Right atrium auricular region (tissue), 2 donors: ENCODE data around the gene SERPINB12. TPM values are rescaled to one million over a fixed set of nuclear protein-coding genes. Genes with fewer than 3 reads are reported as not detected.

Experiments used
- DNase-seq: peaks from one replicate; pipeline ENCODE4 v3.0.0-alpha.2; 2019; ENCODE audit warnings: low spot score
- H3K27ac ChIP-seq, 2 donors: fragments of 200-600 bp; sonication (generic); 1 replicate in 1 of 2; 2 replicates in 1 of 2; pipeline ENCODE4 v1.5.1; 2016 to 2019
- H3K27me3 ChIP-seq, 2 donors: fragments of 200-600 bp; sonication (generic); one replicate each; pipeline versions ENCODE4 v1.5.1 to v1.6.0; 2017 to 2019
- H3K36me3 ChIP-seq: fragments of 200-600 bp; sonication (generic); one replicate; pipeline ENCODE4 v1.5.1; 2016
- H3K4me1 ChIP-seq, 2 donors: fragments of 200-600 bp; sonication (generic); one replicate each; pipeline versions ENCODE4 v1.5.1 to v1.6.0; 2017 to 2019
- H3K4me3 ChIP-seq, 2 donors: fragments of 200-600 bp; sonication (generic); 1 replicate in 1 of 2; 2 replicates in 1 of 2; pipeline ENCODE4 v1.5.1; 2017 to 2019; ENCODE audit warnings: mild to moderate bottlenecking in 1 of 2, moderate library complexity in 1 of 2
- H3K9me3 ChIP-seq, 2 donors: fragments of 200-600 bp; sonication (generic); one replicate each; pipeline ENCODE4 v1.5.1; 2019
- CTCF ChIP-seq, 2 donors: fragments of 200-600 bp; sonication (generic); IDR thresholded peaks; one replicate each; pipeline ENCODE4 v1.5.1; 2019; ENCODE audit warnings: antibody characterized with exemption in 2 of 2
- total RNA-seq, 2 donors: library from RNA; depleted of rRNA; stranded (reverse); fragments of >200 nt; gene quantifications; one replicate each; pipeline ENCODE4 v1.1.0, GENCODE V29; 2016

Gene SERPINB12
- total RNA-seq, 2 donors from 2014 or later: not detected

- H3K36me3 ChIP-seq: no peaks in the 10 kb centered on the region
- no peaks in the 10 kb centered on the region for H3K4me1 ChIP-seq
- H3K27me3 ChIP-seq: no peaks in the 10 kb centered on the region
- DNase-seq: no peak
- H3K27ac ChIP-seq: no peak overlapping the region
- TF ChIP-seq CTCF (IDR thresholded peaks at IDR 0.05): no peak
- no peaks in the 10 kb centered on the region for H3K9me3 ChIP-seq
- H3K4me3 ChIP-seq: no peak overlapping the region
These were observed 22.0 kb upstream of the SERPINB12 start for GRCh38 chr18:63520053-63520685.

GRCh38 chr18:63523660-63524059 lies 18.5 kb upstream of the SERPINB12 start:
- TF ChIP-seq CTCF (IDR thresholded peaks at IDR 0.05): no peak
- Histone ChIP-seq H3K27me3 (no peaks in the 10 kb centered on the region), H3K4me3 (no peak overlapping the region), H3K4me1 (no peaks in the 10 kb centered on the region), H3K36me3 (no peaks in the 10 kb centered on the region), H3K27ac (no peak overlapping the region), H3K9me3 (no peaks in the 10 kb centered on the region)
- no peak for DNase-seq

- H3K9me3 ChIP-seq: no peaks in the 10 kb centered on the region
- no peak for TF ChIP-seq CTCF (IDR thresholded peaks at IDR 0.05)
- no peaks in the 10 kb centered on the region for H3K4me1 ChIP-seq
- DNase-seq: no peak
- no peak overlapping the region for H3K4me3 ChIP-seq
- H3K36me3 ChIP-seq: no peaks in the 10 kb centered on the region
- no peaks in the 10 kb centered on the region for H3K27me3 ChIP-seq
- no peak overlapping the region for H3K27ac ChIP-seq
These were observed 14.9 kb upstream of the SERPINB12 start for GRCh38 chr18:63527251-63527650.

- no peaks in the 10 kb centered on the region for H3K27me3 ChIP-seq
- TF ChIP-seq CTCF (IDR thresholded peaks at IDR 0.05): no peak
- no peak overlapping the region for H3K27ac ChIP-seq
- DNase-seq: no peak
- no peak overlapping the region for H3K4me3 ChIP-seq
- no peaks in the 10 kb centered on the region for H3K4me1 ChIP-seq
- H3K36me3 ChIP-seq: no peaks in the 10 kb centered on the region
- no peaks in the 10 kb centered on the region for H3K9me3 ChIP-seq
These were observed 13.2 kb upstream of the SERPINB12 start for GRCh38 chr18:63528863-63529492.

GRCh38 chr18:63532471-63532870 lies 9.7 kb upstream of the SERPINB12 start:
- no peaks in the 10 kb centered on the region for H3K4me1 ChIP-seq
- no peak overlapping the region for H3K27ac ChIP-seq
- DNase-seq: no peak
- H3K9me3 ChIP-seq: no peaks in the 10 kb centered on the region
- TF ChIP-seq CTCF (IDR thresholded peaks at IDR 0.05): no peak
- no peaks in the 10 kb centered on the region for H3K36me3 ChIP-seq
- H3K4me3 ChIP-seq: no peak overlapping the region
- no peaks in the 10 kb centered on the region for H3K27me3 ChIP-seq

- Histone ChIP-seq H3K9me3 (no peaks in the 10 kb centered on the region), H3K4me3 (no peak overlapping the region), H3K27ac (no peak overlapping the region), H3K36me3 (no peaks in the 10 kb centered on the region), H3K4me1 (no peaks in the 10 kb centered on the region), H3K27me3 (no peaks in the 10 kb centered on the region)
- no peak for DNase-seq
- TF ChIP-seq CTCF (IDR thresholded peaks at IDR 0.05): no peak
These were observed 7.6 kb upstream of the SERPINB12 start for GRCh38 chr18:63534615-63535014.
